Stimulated activated CD8-positive, alpha-beta memory T cell treated with anti-CD3 and anti-CD28 coated beads, Interleukin-12 subunit alpha, Interleukin-12 subunit beta, amount 100 ng/mL, for 4 hours (primary cell): ENCODE data around the gene LDLRAD2.
"Not testable (repeated sequence)": the region's sequence is repeated elsewhere in the genome, so short reads cannot be mapped to it uniquely, and the experiment has no call there.

Source experiments
- DNase-seq: peaks from one replicate; pipeline ENCODE4 v3.0.0-alpha.2; 2020; ENCODE audit warnings: low read depth

The LDLRAD2 gene

DNA sequence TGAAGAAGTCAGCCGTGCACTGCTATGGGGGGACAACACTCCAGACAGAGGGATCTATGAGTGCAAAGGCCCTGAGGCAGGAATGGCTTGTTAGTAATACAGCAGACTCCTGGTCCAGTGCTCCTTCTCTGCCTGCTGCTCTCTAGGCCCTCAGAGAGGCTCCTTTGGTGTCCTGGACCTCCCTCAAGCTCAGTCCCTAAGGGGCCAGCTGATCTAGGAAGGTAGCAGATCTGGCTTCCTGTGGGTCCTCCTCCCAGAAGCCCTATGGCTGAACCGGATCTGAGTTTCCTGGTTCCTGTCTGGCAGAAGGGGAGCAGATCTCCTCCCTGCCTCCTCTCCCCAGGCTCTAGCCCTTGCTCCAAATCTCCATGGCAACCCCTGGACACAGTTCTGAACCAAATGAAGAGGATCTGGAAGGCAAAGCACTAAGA, at the start of gene LDLRAD2:
Gene LDLRAD2 (plus strand): TSS at position 391 of the 431 bp plus-strand sequence. CDS start 187 bp downstream, outside the sequence.
- no peak for DNase-seq

GRCh38 chr1:21763236-21763635, 48.8 kb upstream of the LDLRAD2 start:
- no peak for DNase-seq

- DNase-seq: no peak
These were observed 48.2 kb upstream of the LDLRAD2 start for GRCh38 chr1:21763694-21764419.

DNA sequence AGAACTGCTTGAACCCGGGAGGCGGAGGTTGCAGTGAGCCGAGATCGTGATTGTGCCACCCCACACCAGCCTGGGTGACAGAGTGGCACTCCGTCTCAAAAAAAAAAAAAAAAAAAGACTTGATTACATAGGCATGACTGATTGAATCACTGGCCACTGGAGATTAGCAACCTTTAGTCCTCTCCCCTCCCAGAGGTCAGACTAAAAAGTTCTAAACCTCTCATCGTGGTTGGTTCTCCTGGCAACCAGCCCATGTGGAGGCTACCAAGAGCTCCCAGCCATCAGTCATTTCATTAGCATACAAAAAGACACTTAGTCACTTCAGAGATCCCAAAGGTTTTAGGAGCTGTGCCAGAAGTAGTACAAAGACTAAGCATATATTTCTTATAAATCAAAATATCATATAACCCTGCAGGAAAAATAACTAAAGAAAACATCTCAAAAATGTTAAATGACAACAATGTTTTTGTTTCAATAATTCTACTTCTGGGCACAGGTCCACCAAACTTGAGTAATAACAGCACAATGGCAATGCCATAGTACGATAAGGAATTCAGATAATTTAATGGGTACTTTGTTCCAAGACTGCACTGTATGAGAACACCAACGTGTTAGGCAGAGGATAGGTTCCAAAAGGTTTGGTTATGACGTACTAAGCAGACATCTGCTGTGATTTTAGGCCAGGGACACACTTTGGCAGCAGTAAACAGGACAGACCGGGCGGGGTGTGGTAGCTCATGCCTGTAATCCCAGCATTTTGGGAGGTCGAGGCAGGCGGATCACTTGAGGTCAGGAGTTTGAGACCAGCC, 47.2 kb upstream of the LDLRAD2 start:
- no peak for DNase-seq

- DNase-seq: no peak
These were observed 45.9 kb upstream of the LDLRAD2 start for GRCh38 chr1:21766210-21766609.

GRCh38 chr1:21767106-21767505, 45.0 kb upstream of the LDLRAD2 start:
- not testable (repeated sequence) for DNase-seq

GRCh38 chr1:21770201-21770600, 41.9 kb upstream of the LDLRAD2 start:
- no peak for DNase-seq

- DNase-seq: not testable (repeated sequence)
These were observed 41.5 kb upstream of the LDLRAD2 start for GRCh38 chr1:21770602-21771001.

- not testable (repeated sequence) for DNase-seq
These were observed 40.4 kb upstream of the LDLRAD2 start for GRCh38 chr1:21771672-21772071.

- no peak for DNase-seq
These were observed 38.5 kb upstream of the LDLRAD2 start for GRCh38 chr1:21773585-21773984.

- no peak for DNase-seq
These were observed 37.1 kb upstream of the LDLRAD2 start for GRCh38 chr1:21774835-21775549.

GRCh38 chr1:21775550-21775914, 36.5 kb upstream of the LDLRAD2 start:
- DNase-seq: no peak

GRCh38 chr1:21775985-21776562, 36.0 kb upstream of the LDLRAD2 start:
- DNase-seq: no peak

- DNase-seq: not testable (repeated sequence)
These were observed 35.1 kb upstream of the LDLRAD2 start for GRCh38 chr1:21776925-21777324.

GRCh38 chr1:21778405-21778727, 33.7 kb upstream of the LDLRAD2 start:
- no peak for DNase-seq

GRCh38 chr1:21779613-21780521, 32.2 kb upstream of the LDLRAD2 start:
- no peak for DNase-seq

DNA sequence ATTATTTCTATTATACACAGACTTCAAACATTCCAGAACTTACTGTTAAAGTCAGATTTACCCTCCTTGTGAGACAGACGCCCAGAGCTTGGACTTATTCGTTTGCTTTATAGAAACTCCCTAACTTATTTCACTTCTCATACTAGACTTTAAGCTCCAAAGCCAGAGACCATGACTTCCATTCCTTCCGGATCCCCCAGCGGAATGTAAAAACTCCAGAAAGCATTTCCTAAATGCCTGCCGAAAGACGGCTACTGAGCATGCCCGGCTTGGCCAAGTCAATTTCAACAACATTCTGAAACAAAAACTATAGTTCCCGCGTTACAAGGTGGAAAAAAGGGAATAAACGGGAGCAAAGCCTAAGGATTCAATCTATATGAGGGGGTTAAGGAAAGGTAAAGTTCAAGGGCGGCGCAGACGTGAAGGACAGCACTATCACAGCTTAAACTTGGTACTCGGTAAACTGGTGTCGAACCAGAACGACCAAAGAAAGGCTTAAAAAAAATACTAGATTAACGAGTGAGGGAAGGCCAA, 30.2 kb upstream of the LDLRAD2 start:
- DNase-seq: no peak

- DNase-seq: peak; percentile 25
These were observed 29.7 kb upstream of the LDLRAD2 start for GRCh38 chr1:21782349-21782867.

GRCh38 chr1:21782868-21783678, 29.0 kb upstream of the LDLRAD2 start, which contains the start of gene USP48:
Gene USP48, minus strand, starts transcription at chr1:21783149. Its CDS starts 192 bp downstream, at chr1:21782957.
- DNase-seq: peak; percentile 95
